ENCODE measurements around the gene ATF7IP2. TPM values are rescaled to one million over a fixed set of nuclear protein-coding genes. Genes with fewer than 3 reads are reported as not detected.

Gene ATF7IP2
- total and polyA plus RNA-seq, 2 donors (not counting 3 experiments of a cell fraction or from before 2014, with no cell fraction given) = 9.7 to 14.6 TPM

DNA sequence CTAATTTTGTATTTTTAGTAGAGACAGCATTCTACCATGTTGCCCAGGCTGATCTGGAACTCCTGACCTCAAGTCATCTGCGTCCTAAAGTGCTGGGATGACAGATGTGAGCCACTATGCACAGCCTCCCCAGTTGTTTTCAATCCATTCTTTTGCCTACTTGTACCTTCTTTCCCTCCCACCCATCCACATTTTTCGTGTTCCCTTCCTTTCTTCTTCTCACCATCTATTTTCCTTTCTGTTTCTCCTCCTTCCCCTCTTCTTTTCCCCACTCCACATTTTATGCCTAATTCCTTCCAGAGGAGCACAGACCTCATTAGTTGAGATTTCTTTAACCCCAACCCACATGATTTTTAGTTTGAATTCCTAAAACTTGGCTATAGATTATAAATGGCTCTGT is 94.3 kb downstream of the ATF7IP2 start:
- dilution Hi-C loops (cut with MboI; ENCODE audit: extremely low pct_ligation_motif_present, low sequenced_read_pairs) (no loop called here), intact Hi-C loops (cut with micrococcal nuclease) (no loop called here)
- Histone ChIP-seq H3K4me3 (replicated peaks in 1 of 3; ENCODE audit: insufficient read depth in 1 of 3, low read depth in 1 of 3, low read length in 3 of 3) (no peak overlapping the region), H3K79me2 (ENCODE audit: control insufficient read depth, insufficient read depth, low read length) (no peaks in the 10 kb centered on the region), H3K36me3 (ENCODE audit: control insufficient read depth in 2 of 2, extremely low read depth in 1 of 2, insufficient read depth in 2 of 2, low read length in 2 of 2) (no peaks in the 10 kb centered on the region), H2AFZ (ENCODE audit: low read depth, low read length) (no peak overlapping the region), H3K4me2 (ENCODE audit: insufficient read depth, low read length) (no peak overlapping the region), H3K27ac (ENCODE audit: insufficient read depth, low read depth, low read length) (no peak overlapping the region), H3K4me1 (ENCODE audit: control insufficient read depth, extremely low read depth, insufficient read depth, low read length) (no peaks in the 10 kb centered on the region), H3K27me3 (ENCODE audit: control insufficient read depth in 2 of 2, insufficient read depth in 2 of 2, low read length in 2 of 2) (no peaks in the 10 kb centered on the region), H3K9me1 (replicated peaks; ENCODE audit: control insufficient read depth, extremely low read depth, insufficient read depth, low read length) (no peaks in the 10 kb centered on the region), H4K20me1 (replicated peaks; ENCODE audit: control insufficient read depth, extremely low read depth, insufficient read depth, low read length) (no peaks in the 10 kb centered on the region), H3K9me3 (replicated peaks; ENCODE audit: control insufficient read depth, insufficient read depth, low read length) (no peaks in the 10 kb centered on the region), H3K9ac (replicated peaks; ENCODE audit: extremely low read depth, insufficient read depth, low read length) (no peak overlapping the region)
- FAIRE-seq = no peak
- BruUV-seq (replicated peaks) = no TSS peak
- no peak for DNase-seq (ENCODE audit: low read depth, low spot score)
- POLR2A ChIA-PET = no interaction called here
- TF ChIP-seq FOS (IDR thresholded peaks at IDR 0.05; ENCODE audit: borderline replicate concordance, insufficient read depth, low read length) (no peak), EZH2 (IDR thresholded peaks at IDR 0.05; ENCODE audit: borderline replicate concordance, low read depth, low read length, severe bottlenecking) (no peak), JUN (IDR thresholded peaks at IDR 0.05; ENCODE audit: borderline replicate concordance, insufficient read depth, insufficient read length, low read depth) (no peak), GATA2 (IDR thresholded peaks at IDR 0.05; ENCODE audit: insufficient read depth, insufficient read length, low read depth, low read length) (no peak), MYC (IDR thresholded peaks at IDR 0.05; ENCODE audit: low read depth, low read length) (no peak), POLR2AphosphoS5 (IDR thresholded peaks at IDR 0.05; ENCODE audit: insufficient read depth, low read depth, low read length) (no peak)
- TF ChIP-seq, protein P1, sequence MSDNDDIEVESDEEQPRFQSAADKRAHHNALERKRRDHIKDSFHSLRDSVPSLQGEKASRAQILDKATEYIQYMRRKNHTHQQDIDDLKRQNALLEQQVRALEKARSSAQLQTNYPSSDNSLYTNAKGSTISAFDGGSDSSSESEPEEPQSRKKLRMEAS (IDR thresholded peaks at IDR 0.05; ENCODE audit: insufficient read depth, insufficient read length) = no peak
- TF ChIP-seq, protein P2, sequence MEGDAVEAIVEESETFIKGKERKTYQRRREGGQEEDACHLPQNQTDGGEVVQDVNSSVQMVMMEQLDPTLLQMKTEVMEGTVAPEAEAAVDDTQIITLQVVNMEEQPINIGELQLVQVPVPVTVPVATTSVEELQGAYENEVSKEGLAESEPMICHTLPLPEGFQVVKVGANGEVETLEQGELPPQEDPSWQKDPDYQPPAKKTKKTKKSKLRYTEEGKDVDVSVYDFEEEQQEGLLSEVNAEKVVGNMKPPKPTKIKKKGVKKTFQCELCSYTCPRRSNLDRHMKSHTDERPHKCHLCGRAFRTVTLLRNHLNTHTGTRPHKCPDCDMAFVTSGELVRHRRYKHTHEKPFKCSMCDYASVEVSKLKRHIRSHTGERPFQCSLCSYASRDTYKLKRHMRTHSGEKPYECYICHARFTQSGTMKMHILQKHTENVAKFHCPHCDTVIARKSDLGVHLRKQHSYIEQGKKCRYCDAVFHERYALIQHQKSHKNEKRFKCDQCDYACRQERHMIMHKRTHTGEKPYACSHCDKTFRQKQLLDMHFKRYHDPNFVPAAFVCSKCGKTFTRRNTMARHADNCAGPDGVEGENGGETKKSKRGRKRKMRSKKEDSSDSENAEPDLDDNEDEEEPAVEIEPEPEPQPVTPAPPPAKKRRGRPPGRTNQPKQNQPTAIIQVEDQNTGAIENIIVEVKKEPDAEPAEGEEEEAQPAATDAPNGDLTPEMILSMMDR (IDR thresholded peaks at IDR 0.05; ENCODE audit: extremely low read depth in 1 of 2, insufficient read depth in 1 of 2, low read depth in 1 of 2, low read length in 2 of 2) = no peak
- CTCF ChIA-PET = no interaction called here
